ENCODE measurements around the gene VPS37B. TPM values are rescaled to one million over a fixed set of nuclear protein-coding genes. Genes with fewer than 3 reads are reported as not detected.

VPS37B gene
- total RNA-seq, 1 experiment from 2014 or later: 12.3 TPM

GRCh38 chr12:122884091-122884826 is 11.7 kb downstream of the VPS37B start:
- H3K79me2 ChIP-seq (ENCODE audit: insufficient read depth, low read length): 0 out of 2 replicates have a peak, but pooled peaks cover 2% of the 10 kb centered on the region

More at GRCh38 chr12:122884091-122884826, 11.7 kb downstream of the VPS37B start:
- Histone ChIP-seq H2BK20ac (ENCODE audit: low read depth, low read length, poor library complexity, severe bottlenecking) (no peak overlapping the region), H2BK5ac (ENCODE audit: insufficient read length, low read length) (no peak overlapping the region), H3K4me2 (ENCODE audit: insufficient read depth, insufficient read length, low read length) (no peak overlapping the region), H2AFZ (ENCODE audit: low read length) (no peak overlapping the region), H3T11ph (ENCODE audit: low read length) (no peak overlapping the region), H2AK5ac (ENCODE audit: insufficient read length, low read length) (no peak overlapping the region), H3K4me1 (ENCODE audit: insufficient read depth, low read length) (peaks cover 6% of the 10 kb centered on the region), H3K14ac (ENCODE audit: insufficient read depth, low read length) (no peak overlapping the region), H3K18ac (ENCODE audit: insufficient read length, low read depth, low read length) (no peak overlapping the region), H4K20me1 (ENCODE audit: control insufficient read depth, insufficient read depth, insufficient read length) (no peaks in the 10 kb centered on the region), H4K8ac (replicated peaks; ENCODE audit: insufficient read length, low read depth, low read length) (no peak overlapping the region), H3K9ac (ENCODE audit: extremely low read depth, insufficient read length, low read length) (no peak overlapping the region), H2BK12ac (ENCODE audit: insufficient read length, low read depth, low read length) (no peak overlapping the region), H2BK120ac (ENCODE audit: low read depth, low read length, poor library complexity, severe bottlenecking) (no peak overlapping the region), H3K79me1 (ENCODE audit: insufficient read depth, low read depth, low read length, poor library complexity, severe bottlenecking) (peaks cover 2% of the 10 kb centered on the region), H3K23ac (ENCODE audit: insufficient read length, low read depth, low read length) (no peak overlapping the region), H4K5ac (ENCODE audit: insufficient read length, low read depth, low read length) (no peak overlapping the region), H3K9me3 (ENCODE audit: control insufficient read depth, low read depth, low read length) (no peaks in the 10 kb centered on the region), H3K4ac (ENCODE audit: low read depth, low read length) (no peak overlapping the region), H3K23me2 (ENCODE audit: insufficient read length, low read depth, low read length, poor library complexity, severe bottlenecking) (no peaks in the 10 kb centered on the region), H2BK15ac (ENCODE audit: low read depth, low read length) (no peak overlapping the region), H3K27me3 (ENCODE audit: insufficient read depth, low read length) (peaks cover 7% of the 10 kb centered on the region; the same call in 1 of the 2 replicates), H3K56ac (ENCODE audit: insufficient read length, low read depth, low read length) (no peak overlapping the region), H4K91ac (ENCODE audit: insufficient read length, low read depth, low read length) (no peak overlapping the region), H3K27ac (ENCODE audit: insufficient read length, low read depth, low read length) (no peak overlapping the region)
- no peaks in the 10 kb centered on the region for H3K36me3 Mint-ChIP-seq (ENCODE audit: insufficient read depth in 1 of 3, low read depth in 3 of 3)
- peaks cover 98% of the 10 kb centered on the region for H3K27me3 Mint-ChIP-seq (ENCODE audit: low read depth)
- no CpG with 5 or more reads among the region's 6 CpGs for WGBS (ENCODE audit: extremely low coverage, insufficient read length, low lambda C conversion rate)
- no peaks in the 10 kb centered on the region for H3K9me3 Mint-ChIP-seq
- DNase-seq: no peak
- peaks cover 31 to 49% of the 10 kb centered on the region in 2 experiments for H3K4me1 Mint-ChIP-seq
- no peak overlapping the region for H3K27ac Mint-ChIP-seq
- TF ChIP-seq, protein P1, sequence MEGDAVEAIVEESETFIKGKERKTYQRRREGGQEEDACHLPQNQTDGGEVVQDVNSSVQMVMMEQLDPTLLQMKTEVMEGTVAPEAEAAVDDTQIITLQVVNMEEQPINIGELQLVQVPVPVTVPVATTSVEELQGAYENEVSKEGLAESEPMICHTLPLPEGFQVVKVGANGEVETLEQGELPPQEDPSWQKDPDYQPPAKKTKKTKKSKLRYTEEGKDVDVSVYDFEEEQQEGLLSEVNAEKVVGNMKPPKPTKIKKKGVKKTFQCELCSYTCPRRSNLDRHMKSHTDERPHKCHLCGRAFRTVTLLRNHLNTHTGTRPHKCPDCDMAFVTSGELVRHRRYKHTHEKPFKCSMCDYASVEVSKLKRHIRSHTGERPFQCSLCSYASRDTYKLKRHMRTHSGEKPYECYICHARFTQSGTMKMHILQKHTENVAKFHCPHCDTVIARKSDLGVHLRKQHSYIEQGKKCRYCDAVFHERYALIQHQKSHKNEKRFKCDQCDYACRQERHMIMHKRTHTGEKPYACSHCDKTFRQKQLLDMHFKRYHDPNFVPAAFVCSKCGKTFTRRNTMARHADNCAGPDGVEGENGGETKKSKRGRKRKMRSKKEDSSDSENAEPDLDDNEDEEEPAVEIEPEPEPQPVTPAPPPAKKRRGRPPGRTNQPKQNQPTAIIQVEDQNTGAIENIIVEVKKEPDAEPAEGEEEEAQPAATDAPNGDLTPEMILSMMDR (conservative IDR thresholded peaks at IDR 0.05): no peak
- H3K4me3 Mint-ChIP-seq: no peak overlapping the region
